ENCODE results near the gene TUBB4B.
"Not testable (repeated sequence)": the region's sequence is repeated elsewhere in the genome, so short reads cannot be mapped to it uniquely, and the experiment has no call there.

The TUBB4B gene

GRCh38 chr9:137236936-137237421 is 4.1 kb upstream of the TUBB4B start:
- no peak for DNase-seq (ENCODE audit: low spot score)

- DNase-seq (ENCODE audit: low spot score), result peak; percentile 93
Measured at GRCh38 chr9:137237759-137238726, 3.0 kb upstream of the TUBB4B start.

- not testable (repeated sequence) for DNase-seq (ENCODE audit: low spot score)
Measured at GRCh38 chr9:137239541-137240200, 1.4 kb upstream of the TUBB4B start.

GRCh38 chr9:137240318-137240840 is 708 bp upstream of the TUBB4B start:
- DNase-seq (ENCODE audit: low spot score), result peak; percentile 77

GRCh38 chr9:137241490-137242268 is 592 bp downstream of the TUBB4B start:
- DNase-seq (ENCODE audit: low spot score), result no peak

GRCh38 chr9:137242269-137243203 is 1.4 kb downstream of the TUBB4B start:
- no peak for DNase-seq (ENCODE audit: low spot score)

- not testable (repeated sequence) for DNase-seq (ENCODE audit: low spot score)
Measured at GRCh38 chr9:137243266-137243625, 2.2 kb downstream of the TUBB4B start.

GRCh38 chr9:137243626-137244485 is 2.8 kb downstream of the TUBB4B start:
- no peak for DNase-seq (ENCODE audit: low spot score)

- no peak for DNase-seq (ENCODE audit: low spot score)
Measured at GRCh38 chr9:137244486-137245449, 3.7 kb downstream of the TUBB4B start.

GRCh38 chr9:137245450-137246421 is 4.6 kb downstream of the TUBB4B start:
- DNase-seq (ENCODE audit: low spot score), result no peak

GRCh38 chr9:137247135-137247915 is 6.2 kb downstream of the TUBB4B start:
- no peak for DNase-seq (ENCODE audit: low spot score)

GRCh38 chr9:137247916-137248175 is 6.8 kb downstream of the TUBB4B start:
- no peak for DNase-seq (ENCODE audit: low spot score)

GRCh38 chr9:137250329-137251193 is 9.5 kb downstream of the TUBB4B start:
- no peak for DNase-seq (ENCODE audit: low spot score)

GRCh38 chr9:137251194-137251461 is 10.0 kb downstream of the TUBB4B start, which contains the start of gene STPG3:
Gene STPG3 (plus strand): TSS chr9:137251286. CDS start chr9:137251287, 1 bp downstream.
- DNase-seq (ENCODE audit: low spot score), result no peak

- no peak for DNase-seq (ENCODE audit: low spot score)
Measured at GRCh38 chr9:137251490-137252268, 10.6 kb downstream of the TUBB4B start.
